Upper lobe of right lung (tissue), 1 donor: ENCODE data around the gene DLX1. TPM values are rescaled to one million over a fixed set of nuclear protein-coding genes. Genes with fewer than 3 reads are reported as not detected.
A peak's percentile ranks its signal among the peaks of the same experiment; 100 is the strongest.

ENCODE experiments used
- ATAC-seq: fragments of 200-7000 bp; cut with Tn5 transposase; one replicate; pipeline ENCODE4 v1.9.1; 2020; ENCODE audit warnings: mild to moderate bottlenecking, moderate library complexity
- DNase-seq: peaks from one replicate; pipeline ENCODE4 v3.0.0-alpha.2; 2020
- H3K27ac ChIP-seq: fragments of 200-600 bp; one replicate; pipeline ENCODE4 v1.8.0; 2022
- H3K27me3 ChIP-seq: fragments of 200-600 bp; one replicate; pipeline ENCODE4 v1.8.0; 2022; ENCODE audit warnings: mild to moderate bottlenecking
- H3K36me3 ChIP-seq: fragments of 200-600 bp; one replicate; pipeline ENCODE4 v1.8.0; 2022
- H3K4me1 ChIP-seq: fragments of 200-600 bp; one replicate; pipeline ENCODE4 v1.8.0; 2022
- H3K4me3 ChIP-seq: fragments of 200-600 bp; one replicate; pipeline ENCODE4 v1.8.0; 2022; ENCODE audit warnings: mild to moderate bottlenecking
- H3K9me3 ChIP-seq: fragments of 200-600 bp; one replicate; pipeline ENCODE4 v1.8.0; 2022
- intact Hi-C: fragments of 100-400 bp; cut with DNase I; formaldehyde crosslinking; loops from one replicate; pipeline ENCODE4 v1.11.0; 2022
- total RNA-seq: library from RNA; stranded (reverse); fragmentation: NEBNext Ultra II Directional; extraction: Animal tissue kit (Norgen Biotek cat#: 25700); gene quantifications from one replicate; pipeline ENCODE4 v1.2.1, GENCODE V29; 2021
- TF ChIP-seq, protein P1 (sequence below): fragments of 200-600 bp; IDR thresholded peaks from one replicate; pipeline ENCODE4 v1.8.0; 2022; ENCODE audit warnings: antibody characterized with exemption
- donor health status: DM: no; HTN: yes; CAD: no; lungs with severe emphysema.

Gene DLX1
- total RNA-seq, 1 donor from 2014 or later = not detected

DNA sequence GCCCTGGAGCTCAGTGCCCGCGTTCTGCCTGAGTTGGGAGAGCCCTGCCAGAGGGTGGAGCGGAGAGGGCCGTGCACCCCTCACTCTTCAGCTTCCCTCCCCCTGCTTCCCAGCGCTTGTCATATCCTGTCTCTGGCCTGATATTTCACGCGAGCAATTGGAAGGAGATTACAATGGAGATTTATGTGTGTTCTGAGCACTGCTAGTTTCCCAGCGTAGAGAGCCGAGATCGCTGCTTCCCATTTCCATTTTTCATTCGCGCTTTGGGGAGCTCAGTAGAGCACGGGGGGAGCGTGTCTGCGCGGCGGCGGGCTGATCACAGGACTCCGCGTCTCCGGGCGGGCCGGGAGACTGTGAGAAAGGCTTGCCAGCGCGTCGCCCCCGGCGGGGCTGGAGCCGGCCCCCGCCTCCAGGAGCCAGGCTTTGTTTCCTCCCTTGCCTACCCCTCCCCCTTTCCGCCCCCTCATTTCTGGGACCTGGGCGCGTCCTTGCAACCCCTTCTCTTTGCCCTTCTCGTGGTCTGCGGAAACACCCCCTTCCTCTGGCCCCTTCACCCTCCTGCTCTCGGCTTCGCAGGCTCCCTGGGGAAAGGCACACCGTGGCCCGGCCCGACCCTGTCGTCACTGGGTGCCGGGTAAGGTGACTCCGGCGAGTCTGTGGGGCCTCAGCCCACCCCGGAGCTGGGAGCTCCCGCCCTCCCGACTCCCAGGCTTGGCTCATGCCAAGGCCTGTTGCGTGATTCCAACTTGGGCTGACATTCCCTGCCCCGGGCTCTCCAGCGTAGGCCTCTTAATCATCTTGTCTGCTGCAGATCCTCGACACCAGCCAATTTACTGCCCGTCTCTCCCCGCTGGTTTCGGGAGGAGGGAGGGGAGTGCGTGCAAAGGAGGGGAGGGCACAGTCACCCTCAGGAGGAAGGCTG is 11.6 kb downstream of the DLX1 start:
- Histone ChIP-seq H3K9me3 (no peaks in the 10 kb centered on the region), H3K27ac (no peak overlapping the region), H3K36me3 (no peaks in the 10 kb centered on the region), H3K27me3 (peaks cover 100% of the 10 kb centered on the region), H3K4me3 (peak overlapping the region; percentile 23), H3K4me1 (peaks cover 55% of the 10 kb centered on the region)
- TF ChIP-seq, protein P1, sequence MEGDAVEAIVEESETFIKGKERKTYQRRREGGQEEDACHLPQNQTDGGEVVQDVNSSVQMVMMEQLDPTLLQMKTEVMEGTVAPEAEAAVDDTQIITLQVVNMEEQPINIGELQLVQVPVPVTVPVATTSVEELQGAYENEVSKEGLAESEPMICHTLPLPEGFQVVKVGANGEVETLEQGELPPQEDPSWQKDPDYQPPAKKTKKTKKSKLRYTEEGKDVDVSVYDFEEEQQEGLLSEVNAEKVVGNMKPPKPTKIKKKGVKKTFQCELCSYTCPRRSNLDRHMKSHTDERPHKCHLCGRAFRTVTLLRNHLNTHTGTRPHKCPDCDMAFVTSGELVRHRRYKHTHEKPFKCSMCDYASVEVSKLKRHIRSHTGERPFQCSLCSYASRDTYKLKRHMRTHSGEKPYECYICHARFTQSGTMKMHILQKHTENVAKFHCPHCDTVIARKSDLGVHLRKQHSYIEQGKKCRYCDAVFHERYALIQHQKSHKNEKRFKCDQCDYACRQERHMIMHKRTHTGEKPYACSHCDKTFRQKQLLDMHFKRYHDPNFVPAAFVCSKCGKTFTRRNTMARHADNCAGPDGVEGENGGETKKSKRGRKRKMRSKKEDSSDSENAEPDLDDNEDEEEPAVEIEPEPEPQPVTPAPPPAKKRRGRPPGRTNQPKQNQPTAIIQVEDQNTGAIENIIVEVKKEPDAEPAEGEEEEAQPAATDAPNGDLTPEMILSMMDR = no peak
- ATAC-seq = peak; percentile 12
- intact Hi-C loops = no loop called here
- no peak for DNase-seq

DNA sequence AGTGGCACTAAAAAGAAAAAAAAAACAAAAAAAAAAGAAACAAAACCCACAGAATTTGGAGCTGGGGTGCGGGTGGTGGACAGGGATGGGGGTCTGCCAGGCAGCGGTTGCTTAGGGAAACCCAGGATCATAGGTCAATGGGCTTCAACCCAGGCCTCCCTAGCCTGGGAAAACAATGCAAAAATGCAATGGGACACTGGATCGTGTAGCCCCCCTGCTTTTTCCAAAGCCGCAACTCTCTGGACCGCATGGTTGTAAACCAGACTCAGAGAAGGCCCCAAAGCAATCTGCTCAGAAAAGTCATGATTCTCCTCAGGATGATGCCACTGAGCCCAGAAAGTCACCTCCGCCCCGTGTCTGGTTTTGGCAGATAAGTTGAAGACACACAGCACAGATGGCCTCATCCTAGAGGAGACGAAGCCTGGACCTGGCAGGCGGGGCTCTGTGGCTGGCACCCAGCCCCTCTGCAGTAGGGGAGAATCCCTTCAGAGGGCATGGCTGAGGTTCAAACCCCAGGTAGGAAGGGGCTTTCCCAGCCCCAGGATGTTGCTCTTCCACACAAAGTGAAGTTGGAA is 12.3 kb downstream of the DLX1 start:
- DNase-seq (no peak), ATAC-seq (no peak)
- H3K9me3 ChIP-seq = no peaks in the 10 kb centered on the region
- intact Hi-C loops = no loop called here
- no peaks in the 10 kb centered on the region for H3K36me3 ChIP-seq
- H3K27ac ChIP-seq = no peak overlapping the region
- H3K4me1 ChIP-seq = peaks cover 62% of the 10 kb centered on the region
- TF ChIP-seq, protein P1 = no peak
- no peak overlapping the region for H3K4me3 ChIP-seq
- H3K27me3 ChIP-seq = peaks cover 100% of the 10 kb centered on the region

DNA sequence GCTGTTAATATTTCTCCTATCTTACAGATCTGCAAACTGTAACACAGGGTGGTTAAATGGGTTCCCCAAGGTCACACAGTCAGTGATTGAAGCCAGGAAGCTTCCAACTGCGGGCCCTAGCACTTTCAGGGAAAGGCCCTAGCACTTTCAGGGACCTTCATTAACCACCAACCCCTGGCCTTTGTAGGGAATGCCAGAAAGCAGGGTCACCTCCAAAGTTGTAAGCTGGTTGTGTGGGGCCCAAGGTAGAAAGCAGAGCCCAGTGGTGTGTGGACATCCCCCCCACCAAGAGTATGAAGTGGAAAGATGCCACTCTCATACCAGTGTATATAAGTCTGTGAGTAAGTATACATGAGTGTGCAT is 13.0 kb downstream of the DLX1 start:
- peaks cover 68% of the 10 kb centered on the region for H3K4me1 ChIP-seq
- no peaks in the 10 kb centered on the region for H3K36me3 ChIP-seq
- no peaks in the 10 kb centered on the region for H3K9me3 ChIP-seq
- no peak for DNase-seq
- no peak overlapping the region for H3K27ac ChIP-seq
- TF ChIP-seq, protein P1 = no peak
- H3K4me3 ChIP-seq = no peak overlapping the region
- peaks cover 100% of the 10 kb centered on the region for H3K27me3 ChIP-seq
- ATAC-seq = no peak
- intact Hi-C loops = no loop called here

DNA sequence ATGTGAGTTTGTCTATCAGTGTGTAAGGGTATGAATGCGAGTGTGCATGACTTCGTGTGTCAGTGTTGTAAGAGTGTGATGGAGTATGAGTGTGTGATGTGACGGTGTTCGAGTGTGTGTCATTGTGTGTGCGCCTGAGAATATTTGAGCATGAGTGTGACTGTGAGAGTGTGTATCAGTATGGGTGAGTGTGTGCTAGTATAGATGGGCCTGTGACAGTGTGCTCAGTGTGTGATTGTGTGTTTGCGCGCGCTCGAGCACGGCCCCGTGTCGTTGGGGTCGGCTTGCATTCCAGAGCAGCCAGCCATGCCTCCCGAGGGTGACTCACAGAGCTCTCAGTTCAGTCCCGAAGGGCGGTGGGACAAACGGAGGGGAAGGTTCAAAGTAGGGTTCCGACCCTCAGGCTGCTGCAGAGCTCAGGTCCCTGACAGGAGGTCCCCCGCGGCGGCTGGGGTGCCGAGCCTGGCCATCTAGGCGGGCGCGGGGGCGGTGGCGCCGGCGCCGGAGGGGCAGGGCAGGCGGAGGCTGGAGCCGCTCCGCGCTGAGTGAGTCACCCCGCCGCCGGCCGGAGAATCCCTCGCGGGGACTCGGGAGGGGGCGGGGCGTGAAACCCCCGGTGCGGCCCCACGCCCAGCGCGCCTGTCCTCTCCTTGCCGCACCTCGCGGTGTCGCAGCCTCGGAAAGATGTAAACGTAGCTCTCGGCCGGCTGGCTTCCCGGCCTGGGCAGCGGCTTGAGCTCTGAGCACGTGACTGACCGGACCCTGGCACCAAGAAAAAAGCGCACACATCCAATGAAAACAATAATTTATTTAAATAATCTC is 13.6 kb downstream of the DLX1 start:
- Histone ChIP-seq H3K4me3 (peak overlapping the region; percentile 36), H3K9me3 (no peaks in the 10 kb centered on the region), H3K27ac (no peak overlapping the region), H3K27me3 (peaks cover 100% of the 10 kb centered on the region), H3K36me3 (no peaks in the 10 kb centered on the region), H3K4me1 (peaks cover 73% of the 10 kb centered on the region)
- TF ChIP-seq, protein P1 = no peak
- DNase-seq (no peak), ATAC-seq (peak; percentile 27)
- intact Hi-C loops = no loop called here

DNA sequence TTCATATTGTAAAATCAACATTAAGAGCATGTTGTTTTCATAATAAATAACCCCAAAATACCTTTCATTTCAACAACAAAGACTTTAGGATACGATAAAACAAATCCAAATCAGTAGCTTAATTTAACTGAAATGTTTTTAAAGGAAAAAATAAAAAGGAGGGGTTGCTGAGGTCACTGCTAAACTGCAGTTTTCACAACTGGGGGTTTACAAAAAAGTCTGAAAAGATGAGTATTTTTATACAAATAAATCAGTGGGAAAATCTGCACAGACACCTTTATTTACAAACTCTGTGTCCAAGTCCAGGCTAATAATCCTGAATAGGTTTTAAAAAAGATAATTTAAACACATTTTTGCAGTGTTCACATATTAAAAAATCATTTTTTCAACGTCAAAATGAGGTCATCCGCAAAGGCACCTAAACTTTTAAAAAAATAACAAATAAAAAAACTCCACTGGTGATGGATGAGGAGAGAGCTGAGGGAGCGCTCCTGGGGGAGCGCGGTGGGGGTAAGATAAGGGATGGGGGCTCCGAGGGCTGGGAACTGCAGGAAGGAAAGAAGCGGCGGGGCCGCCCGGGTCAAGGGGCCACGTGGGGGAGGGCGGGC is 14.3 kb downstream of the DLX1 start:
- DNase-seq (no peak), ATAC-seq (no peak)
- H3K9me3 ChIP-seq = no peaks in the 10 kb centered on the region
- H3K27ac ChIP-seq = no peak overlapping the region
- intact Hi-C loops = no loop called here
- H3K4me3 ChIP-seq = no peak overlapping the region
- TF ChIP-seq, protein P1 = no peak
- peaks cover 100% of the 10 kb centered on the region for H3K27me3 ChIP-seq
- peaks cover 67% of the 10 kb centered on the region for H3K4me1 ChIP-seq
- H3K36me3 ChIP-seq = no peaks in the 10 kb centered on the region
